Adrenal gland (tissue), 12 donors: ENCODE data around the gene FLVCR1. TPM values are rescaled to one million over a fixed set of nuclear protein-coding genes. Genes with fewer than 3 reads are reported as not detected.

Experiments
- DNase-seq, 7 donors: peaks; one replicate each; pipeline ENCODE4 v3.0.0-alpha.2; 2019 to 2020
- H3K27ac ChIP-seq, 5 donors: fragments of 200-600 bp; sonication (generic) in 4 of 5; 1 replicate in 3 of 5; 2 replicates in 2 of 5; pipeline versions ENCODE4 v1.5.1 to v1.8.0; 2016 to 2020; ENCODE audit warnings: mild to moderate bottlenecking in 1 of 5
- H3K27me3 ChIP-seq: fragments of 200-600 bp; 2 replicates; pipeline ENCODE4 v1.8.0; 2021
- H3K36me3 ChIP-seq, 2 donors: fragments of 200-600 bp; replicated peaks in 1 of 2; 1 replicate in 1 of 2; 2 replicates in 1 of 2; pipeline versions ENCODE4 v1.5.1 to v1.8.0; 2018 to 2022
- H3K4me1 ChIP-seq, 2 donors: fragments of 200-600 bp; replicated peaks in 1 of 2; 1 replicate in 1 of 2; 2 replicates in 1 of 2; pipeline versions ENCODE4 v1.5.1 to v1.8.0; 2018 to 2021
- H3K4me3 ChIP-seq, 4 donors: fragments of 200-600 bp; sonication (generic) in 3 of 4; one replicate each; pipeline ENCODE4 v1.5.1; 2016 to 2018
- H3K9me3 ChIP-seq, 3 donors: fragments of 200-600 bp; sonication (generic) in 1 of 3; replicated peaks in 1 of 3; 1 replicate in 2 of 3; 2 replicates in 1 of 3; pipeline versions ENCODE4 v1.5.1 to v1.8.0; 2016 to 2021
- CTCF ChIP-seq, 6 experiments: fragments of 450-650 bp in 4 of 6; fragments of 200-600 bp in 2 of 6; sonication (generic) in 1 of 6; IDR thresholded peaks; 1 replicate in 5 of 6; 2 replicates in 1 of 6; pipeline versions ENCODE4 v1.5.1 to v1.8.0; 2016 to 2021; ENCODE audit warnings: antibody characterized with exemption in 6 of 6, mild to moderate bottlenecking in 2 of 6, moderate library complexity in 1 of 6
- POLR2A ChIP-seq, 2 donors: fragments of 450-650 bp; IDR thresholded peaks; one replicate each; pipeline ENCODE4 v1.6.1; 2017; ENCODE audit warnings: antibody characterized with exemption in 2 of 2, mild to moderate bottlenecking in 2 of 2, moderate library complexity in 1 of 2
- WGBS, 4 donors: extraction: QIAGEN DNeasy Blood & Tissue Kit in 2 of 4; methylation state at CpG; one replicate each; pipeline versions ENCODE4 v1.1.5 to v1.1.7; 2013 to 2017; 5-methylcytosine and 5-hydroxymethylcytosine counted together
- intact Hi-C, 2 donors: fragments of 100-400 bp; cut with DNase I; formaldehyde crosslinking; loops; one replicate each; pipeline versions ENCODE4 v1.14.1 to v1.15.0; 2022 to 2023
- polyA plus RNA-seq, 3 donors: library from polyadenylated mRNA; stranded (reverse); fragments of 200-250 nt in 2 of 3; fragments of 350-450 nt in 1 of 3; fragmentation: Illumina TruSeq in 1 of 3; extraction: RNeasy Lipid Tissue Mini Kit (QIAGEN cat#74804) in 1 of 3; gene quantifications; one replicate each; pipeline ENCODE4 v1.2.3, GENCODE V29; 2013 to 2014
- total RNA-seq, 9 donors: library from RNA; depleted of rRNA in 4 of 9; stranded (reverse); fragments of >200 nt in 4 of 9; fragments of 120-200 nt in 1 of 9; fragmentation: NEBNext Ultra II Directional in 1 of 9; extraction: Animal tissue kit (Norgen Biotek cat#: 25700) in 1 of 9; gene quantifications; one replicate each; pipeline versions ENCODE4 v1.1.0 to v1.2.4, GENCODE V29; 2013 to 2023
- donor health status: healthy with polysubstance abuse.
- donor health status: Bipolar disorder and iron deficiency.
- donor health status: DM: yes; HTN: yes; CAD: no.
- donor health status: DM: no; HTN: no; CAD: no.
- donor health status: DM: no; HTN: no; CAD: no.
- donor health status: DM: yes; HTN: yes; CAD: no.

The FLVCR1 gene
- total and polyA plus RNA-seq, 12 donors: 1.7 to 34.2 (median 4.9) TPM

GRCh38 chr1:212867192-212867591 is 9.1 kb downstream of the FLVCR1 start:
- Histone ChIP-seq H3K27ac (no peak overlapping the region), H3K4me3 (no peak overlapping the region), H3K4me1 (no peaks in the 10 kb centered on the region), H3K36me3 (peaks cover 0 to under 1% of the 10 kb centered on the region in 2 donors), H3K9me3 (no peaks in the 10 kb centered on the region), H3K27me3 (no peaks in the 10 kb centered on the region)
- intact Hi-C loops: no loop called here
- no peak for TF ChIP-seq POLR2A (IDR thresholded peaks at IDR 0.05)
- no peak for TF ChIP-seq CTCF (IDR thresholded peaks at IDR 0.05)
- no peak for DNase-seq
- 96 to 99% (median 98%) methylated on average over 1 of the region's 1 CpG for WGBS, 4 donors

GRCh38 chr1:212871976-212872375 is 13.9 kb downstream of the FLVCR1 start:
- Histone ChIP-seq H3K27me3 (no peaks in the 10 kb centered on the region), H3K4me3 (no peak overlapping the region), H3K27ac (no peak overlapping the region), H3K9me3 (no peaks in the 10 kb centered on the region), H3K4me1 (no peaks in the 10 kb centered on the region), H3K36me3 (peaks cover 0 to 28% of the 10 kb centered on the region in 2 donors)
- TF ChIP-seq POLR2A (IDR thresholded peaks at IDR 0.05): no peak
- TF ChIP-seq CTCF (IDR thresholded peaks at IDR 0.05): no peak
- intact Hi-C loops: no loop called here
- 4 to 97% (median 92%) methylated on average over 1 of the region's 1 CpG for WGBS, 4 donors
- no peak for DNase-seq

- Histone ChIP-seq H3K36me3 (peaks cover 0 to 28% of the 10 kb centered on the region in 2 donors), H3K9me3 (no peaks in the 10 kb centered on the region), H3K4me3 (no peak overlapping the region), H3K27me3 (no peaks in the 10 kb centered on the region), H3K27ac (no peak overlapping the region), H3K4me1 (no peaks in the 10 kb centered on the region)
- no peak for DNase-seq
- WGBS, 4 donors: 76 to 84% (median 77%) methylated on average over 2 of the region's 2 CpGs
- no peak for TF ChIP-seq CTCF (IDR thresholded peaks at IDR 0.05)
- no peak for TF ChIP-seq POLR2A (IDR thresholded peaks at IDR 0.05)
- intact Hi-C loops: no loop called here
Measured at GRCh38 chr1:212873518-212873917, 15.4 kb downstream of the FLVCR1 start.

GRCh38 chr1:212878418-212878817 is 20.3 kb downstream of the FLVCR1 start:
- Histone ChIP-seq H3K9me3 (no peaks in the 10 kb centered on the region), H3K4me1 (no peaks in the 10 kb centered on the region), H3K27ac (no peak overlapping the region), H3K4me3 (no peak overlapping the region), H3K36me3 (peaks cover 0 to 16% of the 10 kb centered on the region in 2 donors), H3K27me3 (no peaks in the 10 kb centered on the region)
- 88 to 99% (median 98%) methylated on average over 6 of the region's 6 CpGs for WGBS, 4 donors
- no peak for DNase-seq
- intact Hi-C loops: no loop called here
- TF ChIP-seq POLR2A (IDR thresholded peaks at IDR 0.05) (no peak), CTCF (IDR thresholded peaks at IDR 0.05) (no peak)
